ENCODE results near the gene MAGI1.

The MAGI1 gene

DNA sequence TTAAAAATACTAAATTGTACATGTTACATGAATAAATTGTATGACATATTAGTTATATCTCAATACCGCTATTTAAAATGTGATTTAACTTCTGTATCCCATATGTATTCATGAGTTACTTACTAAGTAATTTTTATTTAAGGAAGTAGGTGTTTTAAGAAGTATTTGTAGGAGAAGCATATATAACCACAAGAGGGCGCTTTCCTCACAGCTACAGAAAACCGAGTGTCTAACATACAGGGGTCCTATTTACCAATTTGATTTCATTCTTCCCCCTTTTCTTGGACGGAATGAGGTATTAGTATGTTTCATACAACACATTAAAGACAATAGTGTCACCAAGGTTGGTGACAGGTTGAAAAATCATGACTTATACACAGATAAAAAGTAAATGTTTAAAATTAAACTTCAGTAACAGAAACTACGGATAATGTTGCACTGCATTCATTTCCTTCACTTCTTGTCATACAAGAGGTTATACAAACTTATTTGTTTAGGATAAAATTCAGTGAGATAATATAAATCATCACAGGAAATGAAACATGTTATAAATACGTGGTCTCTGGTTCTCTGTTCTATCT lies 253.6 kb downstream of the MAGI1 start:
- H2AFZ ChIP-seq (ENCODE audit: low read length), result no peak overlapping the region
- no peak overlapping the region for H3K4me3 ChIP-seq (ENCODE audit: low read length, poor library complexity, severe bottlenecking)
- H3K4me1 ChIP-seq (ENCODE audit: insufficient read depth, low read length, poor library complexity, severe bottlenecking), result peaks cover 22% of the 10 kb centered on the region
- no peaks in the 10 kb centered on the region for H3K79me2 ChIP-seq (ENCODE audit: insufficient read depth, low read length)
- H3K4me2 ChIP-seq (ENCODE audit: low read depth, low read length, poor library complexity, severe bottlenecking), result no peak overlapping the region
- no peaks in the 10 kb centered on the region for H3K36me3 ChIP-seq (ENCODE audit: insufficient read depth, low read length)
- no peak overlapping the region for H3K9ac ChIP-seq (ENCODE audit: low read depth, low read length, poor library complexity, severe bottlenecking)
- TF ChIP-seq, protein P1, sequence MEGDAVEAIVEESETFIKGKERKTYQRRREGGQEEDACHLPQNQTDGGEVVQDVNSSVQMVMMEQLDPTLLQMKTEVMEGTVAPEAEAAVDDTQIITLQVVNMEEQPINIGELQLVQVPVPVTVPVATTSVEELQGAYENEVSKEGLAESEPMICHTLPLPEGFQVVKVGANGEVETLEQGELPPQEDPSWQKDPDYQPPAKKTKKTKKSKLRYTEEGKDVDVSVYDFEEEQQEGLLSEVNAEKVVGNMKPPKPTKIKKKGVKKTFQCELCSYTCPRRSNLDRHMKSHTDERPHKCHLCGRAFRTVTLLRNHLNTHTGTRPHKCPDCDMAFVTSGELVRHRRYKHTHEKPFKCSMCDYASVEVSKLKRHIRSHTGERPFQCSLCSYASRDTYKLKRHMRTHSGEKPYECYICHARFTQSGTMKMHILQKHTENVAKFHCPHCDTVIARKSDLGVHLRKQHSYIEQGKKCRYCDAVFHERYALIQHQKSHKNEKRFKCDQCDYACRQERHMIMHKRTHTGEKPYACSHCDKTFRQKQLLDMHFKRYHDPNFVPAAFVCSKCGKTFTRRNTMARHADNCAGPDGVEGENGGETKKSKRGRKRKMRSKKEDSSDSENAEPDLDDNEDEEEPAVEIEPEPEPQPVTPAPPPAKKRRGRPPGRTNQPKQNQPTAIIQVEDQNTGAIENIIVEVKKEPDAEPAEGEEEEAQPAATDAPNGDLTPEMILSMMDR (conservative IDR thresholded peaks at IDR 0.05; ENCODE audit: low read length), result peak; percentile 82
- no peak for TF ChIP-seq EZH2phosphoT487 (IDR thresholded peaks at IDR 0.05; ENCODE audit: borderline replicate concordance)
- no peaks in the 10 kb centered on the region for H3F3A ChIP-seq (ENCODE audit: low read depth)
- H3K27me3 ChIP-seq (ENCODE audit: insufficient read depth, low read length, poor library complexity, severe bottlenecking), result no peaks in the 10 kb centered on the region
- H3K9me2 ChIP-seq (replicated peaks; ENCODE audit: low read depth, low read length), result no peaks in the 10 kb centered on the region
- H3K9me3 ChIP-seq (ENCODE audit: insufficient read depth, low read depth, low read length), result no peaks in the 10 kb centered on the region
- H4K20me1 ChIP-seq (ENCODE audit: insufficient read depth, low read length, poor library complexity, severe bottlenecking), result no peaks in the 10 kb centered on the region

DNA sequence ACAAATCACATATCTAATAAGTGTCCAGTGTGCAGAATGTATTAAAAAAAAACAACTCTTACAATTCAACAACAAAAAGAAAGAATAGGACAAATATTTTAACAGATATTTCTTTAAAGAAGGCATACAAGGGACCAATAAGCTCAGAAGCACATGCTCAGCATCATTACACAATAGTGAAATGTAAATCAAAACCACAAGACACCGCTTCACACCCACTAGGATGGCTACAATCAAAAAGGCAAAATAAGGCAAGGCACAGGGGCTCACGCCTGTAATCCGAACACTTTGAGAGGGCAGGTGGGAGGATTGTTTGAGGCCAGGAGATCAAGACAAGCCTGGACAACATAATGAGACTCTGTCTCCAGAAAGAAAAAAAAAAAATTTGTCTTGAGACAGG lies 255.6 kb downstream of the MAGI1 start:
- H3F3A ChIP-seq (ENCODE audit: low read depth), result no peaks in the 10 kb centered on the region
- no peaks in the 10 kb centered on the region for H3K9me2 ChIP-seq (replicated peaks; ENCODE audit: low read depth, low read length)
- H3K9ac ChIP-seq (ENCODE audit: low read depth, low read length, poor library complexity, severe bottlenecking), result no peak overlapping the region
- H3K9me3 ChIP-seq (ENCODE audit: insufficient read depth, low read depth, low read length), result no peaks in the 10 kb centered on the region
- TF ChIP-seq, protein P1 (conservative IDR thresholded peaks at IDR 0.05; ENCODE audit: low read length), result no peak
- no peak for TF ChIP-seq EZH2phosphoT487 (IDR thresholded peaks at IDR 0.05; ENCODE audit: borderline replicate concordance)
- H2AFZ ChIP-seq (ENCODE audit: low read length), result no peak overlapping the region
- no peaks in the 10 kb centered on the region for H3K36me3 ChIP-seq (ENCODE audit: insufficient read depth, low read length)
- no peaks in the 10 kb centered on the region for H3K27me3 ChIP-seq (ENCODE audit: insufficient read depth, low read length, poor library complexity, severe bottlenecking)
- H3K79me2 ChIP-seq (ENCODE audit: insufficient read depth, low read length), result no peaks in the 10 kb centered on the region
- H4K20me1 ChIP-seq (ENCODE audit: insufficient read depth, low read length, poor library complexity, severe bottlenecking), result no peaks in the 10 kb centered on the region
- H3K4me2 ChIP-seq (ENCODE audit: low read depth, low read length, poor library complexity, severe bottlenecking), result no peak overlapping the region
- H3K4me3 ChIP-seq (ENCODE audit: low read length, poor library complexity, severe bottlenecking), result no peak overlapping the region
- H3K4me1 ChIP-seq (ENCODE audit: insufficient read depth, low read length, poor library complexity, severe bottlenecking), result peaks cover 22% of the 10 kb centered on the region

DNA sequence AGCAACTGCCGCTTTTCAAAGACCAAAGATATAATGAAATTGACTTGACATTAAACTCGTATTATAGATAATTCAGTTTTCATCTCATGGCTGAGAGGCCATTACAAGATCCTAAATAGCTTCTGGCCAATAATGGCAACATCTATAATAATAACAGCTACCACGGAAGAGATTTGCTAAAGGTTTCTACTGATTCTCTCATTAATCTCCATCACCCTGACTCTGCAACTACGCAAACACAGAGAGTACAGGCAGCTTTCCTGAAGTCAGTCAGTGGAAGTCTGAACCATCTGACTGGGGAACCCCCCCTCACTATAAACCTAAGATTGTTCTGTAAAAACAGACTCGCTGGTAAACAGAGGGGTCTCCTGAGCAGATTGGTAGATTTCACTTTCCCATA lies 257.1 kb downstream of the MAGI1 start:
- TF ChIP-seq EZH2phosphoT487 (IDR thresholded peaks at IDR 0.05; ENCODE audit: borderline replicate concordance), result no peak
- TF ChIP-seq, protein P1 (conservative IDR thresholded peaks at IDR 0.05; ENCODE audit: low read length), result no peak
- no peaks in the 10 kb centered on the region for H3K9me3 ChIP-seq (ENCODE audit: insufficient read depth, low read depth, low read length)

More for the DNA sequence above, 257.1 kb downstream of the MAGI1 start:
- Histone ChIP-seq H3K9me2 (replicated peaks; ENCODE audit: low read depth, low read length) (no peaks in the 10 kb centered on the region), H3F3A (ENCODE audit: low read depth) (no peaks in the 10 kb centered on the region), H3K4me3 (ENCODE audit: low read length, poor library complexity, severe bottlenecking) (no peak overlapping the region), H3K36me3 (ENCODE audit: insufficient read depth, low read length) (no peaks in the 10 kb centered on the region), H4K20me1 (ENCODE audit: insufficient read depth, low read length, poor library complexity, severe bottlenecking) (no peaks in the 10 kb centered on the region), H3K4me2 (ENCODE audit: low read depth, low read length, poor library complexity, severe bottlenecking) (no peak overlapping the region), H3K27me3 (ENCODE audit: insufficient read depth, low read length, poor library complexity, severe bottlenecking) (no peaks in the 10 kb centered on the region), H2AFZ (ENCODE audit: low read length) (no peak overlapping the region), H3K9ac (ENCODE audit: low read depth, low read length, poor library complexity, severe bottlenecking) (no peak overlapping the region), H3K4me1 (ENCODE audit: insufficient read depth, low read length, poor library complexity, severe bottlenecking) (peaks cover 8% of the 10 kb centered on the region), H3K79me2 (ENCODE audit: insufficient read depth, low read length) (no peaks in the 10 kb centered on the region)

Data from Loucy (cell line).